Activated CD4-positive, alpha-beta memory T cell treated with anti-CD3 and anti-CD28 coated beads, Interleukin-2, amount 10 ng/mL, durations not matched to agents 7 days and 5 days (primary cell): Measurements from ENCODE around the gene THOC1. TPM values are rescaled to one million over a fixed set of nuclear protein-coding genes. Genes with fewer than 3 reads are reported as not detected.

Experiments
- CTCF ChIA-PET: fragments of 350-600 bp; sonication (Branson Sonifier 250); formaldehyde crosslinking; loops from one replicate; lab custom pipeline; 2021; ENCODE audit warnings: antibody characterized with exemption, inconsistent platforms; lab: Charles Lee
- POLR2A ChIA-PET: fragments of 350-600 bp; sonication (Branson Sonifier 250); formaldehyde crosslinking; loops from one replicate; lab custom pipeline; 2021; ENCODE audit warnings: antibody characterized with exemption; lab: Charles Lee
- DNase-seq: peaks from one replicate; pipeline ENCODE4 v3.0.0-alpha.2; 2020
- H3K27ac Mint-ChIP-seq: one replicate; pipeline ENCODE4 v1.8.0; 2021; ENCODE audit warnings: mild to moderate bottlenecking, mixed read lengths
- H3K27me3 Mint-ChIP-seq: one replicate; pipeline ENCODE4 v1.8.0; 2021; ENCODE audit warnings: mixed read lengths
- H3K36me3 Mint-ChIP-seq: one replicate; pipeline ENCODE4 v1.8.0; 2021; ENCODE audit warnings: low read depth, mixed read lengths
- H3K4me1 Mint-ChIP-seq: one replicate; pipeline ENCODE4 v1.8.0; 2021; ENCODE audit warnings: mixed read lengths
- H3K4me3 Mint-ChIP-seq: one replicate; pipeline ENCODE4 v1.8.0; 2021; ENCODE audit warnings: mild to moderate bottlenecking, mixed read lengths
- H3K9me3 Mint-ChIP-seq: one replicate; pipeline ENCODE4 v1.8.0; 2021; ENCODE audit warnings: mixed read lengths
- total RNA-seq, 2 experiments: library from RNA; stranded (reverse); gene quantifications; one replicate each; pipeline ENCODE4 v1.2.3, GENCODE V29; 2021

THOC1 gene
- total RNA-seq, 2 experiments from 2014 or later, result 42.2 to 43.1 TPM

- Mint-ChIP-seq H3K4me1 (peaks cover 2% of the 10 kb centered on the region), H3K4me3 (no peak overlapping the region), H3K36me3 (peaks cover 45% of the 10 kb centered on the region), H3K27ac (no peak overlapping the region), H3K27me3 (no peaks in the 10 kb centered on the region), H3K9me3 (no peaks in the 10 kb centered on the region)
- DNase-seq, result no peak
- ChIA-PET CTCF (no interaction called here), POLR2A (interaction anchor here (1.0 kb wide), 1 partner anchor 68 kb away, joined by 3 read pairs; the partner anchor contains the start of gene THOC1)
These were observed 68.6 kb downstream of the THOC1 start for GRCh38 chr18:199214-199613.

GRCh38 chr18:195651-196050 is 72.2 kb downstream of the THOC1 start:
- no peak for DNase-seq
- H3K27ac Mint-ChIP-seq, result no peak overlapping the region
- peaks cover 2% of the 10 kb centered on the region for H3K4me1 Mint-ChIP-seq
- ChIA-PET POLR2A (no interaction called here), CTCF (no interaction called here)
- peaks cover 31% of the 10 kb centered on the region for H3K36me3 Mint-ChIP-seq
- no peak overlapping the region for H3K4me3 Mint-ChIP-seq
- H3K9me3 Mint-ChIP-seq, result no peaks in the 10 kb centered on the region
- no peaks in the 10 kb centered on the region for H3K27me3 Mint-ChIP-seq

GRCh38 chr18:192801-193200 is 75.0 kb downstream of the THOC1 start:
- Mint-ChIP-seq H3K9me3 (no peaks in the 10 kb centered on the region), H3K4me3 (no peak overlapping the region), H3K27ac (no peak overlapping the region), H3K27me3 (no peaks in the 10 kb centered on the region), H3K36me3 (peaks cover 20% of the 10 kb centered on the region), H3K4me1 (peaks cover 2% of the 10 kb centered on the region)
- POLR2A ChIA-PET, result interaction anchor here (1.4 kb wide), 1 partner anchor 12 kb away, joined by 3 read pairs; no protein-coding TSS in a partner anchor
- no peak for DNase-seq
- CTCF ChIA-PET, result interaction anchor here (1.7 kb wide), 1 partner anchor 11 kb away, joined by 4 read pairs; no protein-coding TSS in a partner anchor

- Mint-ChIP-seq H3K36me3 (peaks cover 16% of the 10 kb centered on the region), H3K27me3 (no peaks in the 10 kb centered on the region), H3K4me3 (no peak overlapping the region), H3K4me1 (peaks cover 2% of the 10 kb centered on the region), H3K9me3 (no peaks in the 10 kb centered on the region), H3K27ac (no peak overlapping the region)
- ChIA-PET CTCF (interaction anchor here (1.7 kb wide), 1 partner anchor 12 kb away, joined by 4 read pairs; no protein-coding TSS in a partner anchor), POLR2A (interaction anchor here (0.9 kb wide), 1 partner anchor 34 kb away, joined by 3 read pairs; the partner anchor contains the start of gene USP14)
- DNase-seq, result no peak
These were observed 76.1 kb downstream of the THOC1 start for GRCh38 chr18:191725-192124.

GRCh38 chr18:189254-189653 is 78.6 kb downstream of the THOC1 start:
- Mint-ChIP-seq H3K4me1 (peaks cover 2% of the 10 kb centered on the region), H3K27ac (no peak overlapping the region), H3K36me3 (peaks cover 13% of the 10 kb centered on the region), H3K9me3 (no peaks in the 10 kb centered on the region), H3K27me3 (no peaks in the 10 kb centered on the region), H3K4me3 (no peak overlapping the region)
- POLR2A ChIA-PET, result no interaction called here
- DNase-seq, result no peak
- CTCF ChIA-PET, result interaction anchor here (0.6 kb wide), 1 partner anchor 12 kb away, joined by 3 read pairs; no protein-coding TSS in a partner anchor

GRCh38 chr18:183769-184168 is 84.1 kb downstream of the THOC1 start:
- peaks cover 43% of the 10 kb centered on the region for H3K36me3 Mint-ChIP-seq

GRCh38 chr18:181711-182110 is 86.1 kb downstream of the THOC1 start:
- no peaks in the 10 kb centered on the region for H3K27me3 Mint-ChIP-seq
- no peak for DNase-seq
- H3K4me3 Mint-ChIP-seq, result no peak overlapping the region
- CTCF ChIA-PET, result no interaction called here
- peaks cover 44% of the 10 kb centered on the region for H3K36me3 Mint-ChIP-seq
- POLR2A ChIA-PET, result no interaction called here
- H3K9me3 Mint-ChIP-seq, result no peaks in the 10 kb centered on the region
- H3K4me1 Mint-ChIP-seq, result peaks cover 26% of the 10 kb centered on the region
- H3K27ac Mint-ChIP-seq, result no peak overlapping the region

More at GRCh38 chr18:183769-184168, 84.1 kb downstream of the THOC1 start:
- no peak for DNase-seq
- H3K4me3 Mint-ChIP-seq, result no peak overlapping the region
- no peaks in the 10 kb centered on the region for H3K9me3 Mint-ChIP-seq
- no peak overlapping the region for H3K27ac Mint-ChIP-seq
- H3K4me1 Mint-ChIP-seq, result peaks cover 20% of the 10 kb centered on the region
- ChIA-PET POLR2A (no interaction called here), CTCF (no interaction called here)
- H3K27me3 Mint-ChIP-seq, result no peaks in the 10 kb centered on the region

GRCh38 chr18:179499-179898 is 88.3 kb downstream of the THOC1 start:
- CTCF ChIA-PET, result interaction anchor here (0.9 kb wide), 1 partner anchor 9 kb away, joined by 3 read pairs; no protein-coding TSS in a partner anchor
- no peaks in the 10 kb centered on the region for H3K27me3 Mint-ChIP-seq
- POLR2A ChIA-PET, result no interaction called here
- no peaks in the 10 kb centered on the region for H3K9me3 Mint-ChIP-seq
- H3K27ac Mint-ChIP-seq, result no peak overlapping the region
- DNase-seq, result no peak
- H3K4me1 Mint-ChIP-seq, result peaks cover 27% of the 10 kb centered on the region
- peaks cover 43% of the 10 kb centered on the region for H3K36me3 Mint-ChIP-seq
- no peak overlapping the region for H3K4me3 Mint-ChIP-seq

- no peaks in the 10 kb centered on the region for H3K27me3 Mint-ChIP-seq
- no peaks in the 10 kb centered on the region for H3K9me3 Mint-ChIP-seq
- H3K4me3 Mint-ChIP-seq, result no peak overlapping the region
- ChIA-PET CTCF (interaction anchor here (1.2 kb wide), 1 partner anchor 9 kb away, joined by 4 read pairs; no protein-coding TSS in a partner anchor), POLR2A (interaction anchor here (1.1 to 1.5 kb wide), 2 partner anchors 12 to 95 kb away, joined by 3 to 8 read pairs; partner anchors contain the start of gene THOC1)
- H3K4me1 Mint-ChIP-seq, result peaks cover 2% of the 10 kb centered on the region
- peaks cover 35% of the 10 kb centered on the region for H3K36me3 Mint-ChIP-seq
- no peak for DNase-seq
- no peak overlapping the region for H3K27ac Mint-ChIP-seq
These were observed 95.5 kb downstream of the THOC1 start for GRCh38 chr18:172361-172760.

Other genes with a start within 250 kb of the THOC1 start
- not detected for gene TUBB8B, start 218.4 kb downstream of the THOC1 start, total RNA-seq
- gene USP14, start 109.5 kb downstream of the THOC1 start, total RNA-seq, result 10 to 100 TPM; 63.4 to 64.4 TPM
- gene COLEC12, start 232.7 kb upstream of the THOC1 start, total RNA-seq, result not detected